NCI-H1092 treated with DMSO at 0.1 percent for 48 hours (cell line): Measurements from ENCODE around the gene NPAS3.

Experiments used
- DNase-seq: peaks from one replicate; lab custom pipeline; 2025; lab: John Stamatoyannopoulos, UW

The NPAS3 gene

GRCh38 chr14:33836900-33837577 lies 898.4 kb downstream of the NPAS3 start:
- no peak for DNase-seq

DNA sequence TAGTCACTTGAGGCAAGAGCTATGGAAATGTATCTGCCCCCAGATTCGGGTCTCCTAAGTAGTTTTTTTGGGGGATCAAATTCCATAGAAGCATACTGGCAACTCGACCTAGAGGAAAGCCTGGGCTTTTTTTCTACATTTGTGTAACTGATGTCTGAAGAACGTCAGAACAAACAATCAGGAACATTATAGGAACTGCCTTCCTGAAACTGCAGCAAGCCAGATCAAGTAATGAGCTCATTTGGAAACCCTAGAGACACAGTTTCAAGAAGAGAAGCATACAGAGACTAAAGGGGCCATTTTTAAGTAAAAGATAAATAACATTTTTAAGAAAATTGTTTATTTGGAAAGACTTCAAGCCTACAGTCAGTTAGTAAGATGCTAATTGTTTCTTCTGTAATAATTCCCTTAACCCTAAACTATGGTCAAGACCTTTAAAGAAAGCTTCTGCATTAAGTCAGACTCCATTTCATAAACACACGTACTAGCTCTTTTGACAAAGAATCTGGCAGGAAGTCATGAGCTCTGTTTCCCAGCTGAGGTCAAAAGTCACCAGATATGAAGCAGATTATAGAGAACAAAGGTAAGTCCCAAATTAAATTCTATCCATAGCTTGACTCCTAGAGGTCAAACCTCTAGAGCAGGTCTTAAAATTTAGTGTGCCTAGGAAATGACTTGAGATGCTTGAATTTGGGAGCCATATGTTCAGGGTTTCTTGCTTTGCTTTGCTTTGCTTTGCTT lies 899.4 kb downstream of the NPAS3 start:
- peak; percentile 30 for DNase-seq

DNA sequence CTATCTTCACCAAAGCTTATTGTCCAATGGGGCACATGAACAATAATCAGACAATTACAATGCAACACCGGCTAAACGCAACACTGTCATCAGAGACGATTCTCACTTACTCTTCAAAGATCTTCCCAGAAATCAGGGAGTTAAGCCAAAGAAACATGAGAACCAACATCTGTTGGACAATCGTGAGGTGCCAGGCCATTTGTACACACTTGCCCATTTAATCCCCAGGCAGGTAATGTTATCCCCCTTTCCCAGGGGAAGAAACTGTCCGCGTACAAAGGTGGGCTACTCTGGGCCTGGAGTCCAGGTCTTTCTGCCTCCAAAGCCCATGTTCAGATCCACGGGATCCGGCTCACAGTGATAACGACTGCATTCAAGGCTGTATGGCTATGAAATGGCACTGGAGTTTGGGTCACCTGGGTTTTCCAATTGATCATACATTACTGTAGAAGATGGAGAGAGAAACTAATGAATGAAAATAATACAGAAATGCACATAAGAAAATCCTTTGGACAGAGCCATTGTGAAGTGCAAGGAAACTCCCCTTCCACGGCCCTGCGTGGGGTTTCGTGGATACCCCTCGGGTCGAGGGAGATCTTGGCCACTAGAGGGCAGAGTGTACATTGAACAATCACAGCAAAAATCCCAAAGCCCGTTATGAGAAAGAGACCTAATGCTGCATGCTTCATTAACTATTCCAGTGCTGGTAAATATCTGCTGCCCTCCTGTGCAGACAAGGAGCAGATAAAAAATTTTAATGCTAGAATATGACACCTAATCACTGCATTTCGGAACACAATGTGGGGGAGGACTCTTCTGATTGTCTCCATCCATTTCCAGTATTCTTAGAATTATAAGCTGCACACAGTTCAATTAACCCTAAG lies 900.8 kb downstream of the NPAS3 start:
- peak; percentile 73 for DNase-seq

- no peak for DNase-seq
Observed at GRCh38 chr14:33840797-33841196, 902.1 kb downstream of the NPAS3 start.

- DNase-seq, result no peak
Observed at GRCh38 chr14:33842299-33842698, 903.6 kb downstream of the NPAS3 start.

DNA sequence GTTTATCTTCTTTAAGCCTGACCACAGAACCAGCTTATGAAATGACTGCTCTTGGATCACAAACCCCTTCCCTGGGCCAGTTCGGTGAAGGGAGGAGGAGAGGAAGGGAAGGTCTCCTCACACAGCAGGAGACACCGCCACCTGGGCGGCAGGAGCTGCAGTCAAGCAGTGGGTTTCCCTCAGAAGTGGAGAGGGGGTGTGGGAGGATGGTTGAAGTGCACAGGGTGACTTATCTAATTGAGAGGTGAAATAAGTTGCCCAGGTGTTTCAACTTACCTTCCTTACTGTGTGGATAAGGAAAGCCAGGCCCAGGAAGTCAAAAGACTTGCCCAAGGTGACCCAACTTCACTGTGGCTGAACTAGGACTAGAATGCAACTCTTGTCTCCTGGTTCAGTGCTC lies 905.4 kb downstream of the NPAS3 start:
- no peak for DNase-seq

DNA sequence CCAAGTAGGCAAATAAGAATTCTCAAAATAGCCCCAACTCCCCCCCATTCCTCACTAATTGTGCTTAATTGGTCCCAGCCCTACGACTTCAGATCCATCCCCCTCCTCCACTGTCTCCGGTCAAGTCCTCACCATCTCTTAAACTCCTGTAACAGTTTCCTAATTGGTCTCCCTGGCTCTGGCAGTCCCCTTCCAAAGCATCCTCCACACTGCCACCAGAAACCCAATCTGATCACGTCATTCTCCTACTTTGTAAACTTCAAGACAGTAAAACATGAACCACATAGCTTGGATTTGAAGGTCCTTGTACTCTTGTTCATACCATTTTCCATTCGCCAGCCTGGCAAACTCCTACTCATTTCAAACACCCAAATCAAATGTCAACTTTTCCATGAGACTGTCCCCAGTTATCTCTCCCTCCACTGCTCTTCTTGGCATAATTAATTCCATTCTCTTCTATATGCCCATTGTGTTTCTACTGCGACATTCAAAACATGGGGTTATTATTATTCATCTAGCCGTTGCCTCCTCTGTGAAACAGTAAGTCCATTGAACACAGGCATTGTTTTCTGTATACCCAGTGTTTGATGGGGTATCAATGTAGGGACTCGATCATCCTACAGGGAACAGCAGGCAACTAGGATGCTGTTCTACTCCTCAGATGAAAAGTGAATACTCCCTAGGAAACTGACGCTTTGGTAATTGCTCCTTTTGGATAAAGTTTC lies 907.6 kb downstream of the NPAS3 start:
- no peak for DNase-seq

GRCh38 chr14:33847066-33847465 lies 908.4 kb downstream of the NPAS3 start:
- DNase-seq, result no peak

DNA sequence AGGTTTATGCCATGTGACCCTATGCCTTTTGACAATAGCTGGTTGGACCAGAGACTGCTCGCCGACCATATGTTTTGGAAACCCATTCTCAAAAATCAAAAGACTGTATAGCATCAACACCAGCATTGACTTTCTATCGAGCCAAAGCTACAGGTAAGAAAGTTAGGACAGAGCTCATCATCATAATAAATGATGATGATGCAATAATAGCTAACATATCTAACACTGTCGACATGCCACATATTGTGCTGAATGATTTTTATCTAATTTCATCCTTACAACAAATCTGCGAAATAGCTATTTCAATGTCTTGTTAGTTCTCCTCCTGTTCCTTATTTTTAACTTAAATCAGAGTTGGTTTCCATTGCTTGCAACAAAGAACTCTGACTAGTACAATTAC lies 909.3 kb downstream of the NPAS3 start:
- no peak for DNase-seq

GRCh38 chr14:33848706-33849454 lies 910.2 kb downstream of the NPAS3 start:
- peak; percentile 80 for DNase-seq

- DNase-seq, result no peak
Observed at GRCh38 chr14:33849455-33849801, 910.7 kb downstream of the NPAS3 start.

GRCh38 chr14:33850826-33851225 lies 912.1 kb downstream of the NPAS3 start:
- DNase-seq, result no peak

- DNase-seq, result no peak
Observed at GRCh38 chr14:33851366-33851765, 912.7 kb downstream of the NPAS3 start.

- no peak for DNase-seq
Observed at GRCh38 chr14:33851931-33852330, 913.3 kb downstream of the NPAS3 start.
